Osteoblast (primary cell): ENCODE measurements around the gene SETD5. TPM values are rescaled to one million over a fixed set of nuclear protein-coding genes. Genes with fewer than 3 reads are reported as not detected.

Source experiments
- DNase-seq: peaks from one replicate; pipeline ENCODE4 v3.0.0; 2011; ENCODE audit warnings: low spot score, mixed read lengths; ENCODE audit not compliant: insufficient read length; ENCODE audit errors: missing footprints
- H2AFZ ChIP-seq: 2 replicates; pipeline ENCODE4 v1.6.0; 2011; ENCODE audit warnings: mild to moderate bottlenecking, low read length
- H3K27ac ChIP-seq: 2 replicates; pipeline ENCODE4 v1.5.1; 2011; ENCODE audit warnings: mild to moderate bottlenecking, low read depth, low read length, moderate library complexity
- H3K27me3 ChIP-seq: 2 replicates; pipeline ENCODE4 v1.6.0; 2012; ENCODE audit warnings: mild to moderate bottlenecking, control low read depth, inconsistent platforms, low read length, moderate library complexity; ENCODE audit not compliant: insufficient read depth
- H3K36me3 ChIP-seq: 2 replicates; pipeline ENCODE4 v1.5.1; 2011; ENCODE audit warnings: mild to moderate bottlenecking, low read length, control low read depth, moderate library complexity; ENCODE audit not compliant: insufficient read depth
- H3K4me1 ChIP-seq: 2 replicates; pipeline ENCODE4 v1.5.1; 2011; ENCODE audit warnings: mild to moderate bottlenecking, low read length, control low read depth, moderate library complexity; ENCODE audit not compliant: insufficient read depth
- H3K4me2 ChIP-seq: 2 replicates; pipeline ENCODE4 v1.6.0; 2011; ENCODE audit warnings: mild to moderate bottlenecking, low read length; ENCODE audit not compliant: insufficient read depth
- H3K4me3 ChIP-seq: fragments of 200-600 bp; sonication (generic); 3 replicates; pipeline ENCODE4 v1.5.1; 2012; ENCODE audit warnings: mild to moderate bottlenecking, low read length, inconsistent platforms; ENCODE audit not compliant: insufficient read depth
- H3K79me2 ChIP-seq: 2 replicates; pipeline ENCODE4 v1.6.0; 2012; ENCODE audit warnings: mild to moderate bottlenecking, low read length, control low read depth, inconsistent platforms; ENCODE audit not compliant: insufficient read depth
- H3K9me3 ChIP-seq: 2 replicates; pipeline ENCODE4 v1.5.1; 2011; ENCODE audit warnings: low read depth, low read length, control low read depth
- H4K20me1 ChIP-seq: 2 replicates; pipeline ENCODE4 v1.6.0; 2012; ENCODE audit warnings: mild to moderate bottlenecking, low read length, control low read depth; ENCODE audit not compliant: insufficient read depth
- total RNA-seq: library from RNA; depleted of rRNA; stranded (reverse); fragments of >200 nt; gene quantifications from 2 replicates; pipeline ENCODE4 v1.2.3, GENCODE V29; 2012
- TF ChIP-seq, protein P1 (sequence below): IDR thresholded peaks from 2 replicates; pipeline ENCODE4 v1.5.1; 2011; ENCODE audit warnings: mild to moderate bottlenecking, low read depth, low read length, moderate library complexity; ENCODE audit errors: extremely low read depth

SETD5 gene
- total RNA-seq, 1 donor, result 106 TPM

DNA sequence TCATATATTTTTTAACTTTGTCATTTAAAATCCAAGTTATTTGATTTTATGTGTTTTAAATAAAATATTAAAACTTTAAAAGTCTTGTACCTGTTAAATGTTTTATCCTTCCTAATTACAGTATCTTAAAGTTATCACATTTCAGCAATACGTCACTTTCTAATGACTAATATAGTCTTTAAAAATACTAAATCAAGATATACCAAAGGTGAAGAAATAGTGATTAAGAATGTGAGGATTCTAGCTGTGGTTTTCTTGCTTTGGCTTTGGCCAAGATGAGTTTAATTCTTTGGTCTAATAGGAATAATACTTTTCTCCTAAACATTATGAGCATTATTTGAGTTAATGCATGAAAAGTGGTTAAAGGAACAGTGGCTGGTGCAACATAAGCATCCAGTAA is 13.9 kb downstream of the SETD5 start:
- TF ChIP-seq, protein P1, sequence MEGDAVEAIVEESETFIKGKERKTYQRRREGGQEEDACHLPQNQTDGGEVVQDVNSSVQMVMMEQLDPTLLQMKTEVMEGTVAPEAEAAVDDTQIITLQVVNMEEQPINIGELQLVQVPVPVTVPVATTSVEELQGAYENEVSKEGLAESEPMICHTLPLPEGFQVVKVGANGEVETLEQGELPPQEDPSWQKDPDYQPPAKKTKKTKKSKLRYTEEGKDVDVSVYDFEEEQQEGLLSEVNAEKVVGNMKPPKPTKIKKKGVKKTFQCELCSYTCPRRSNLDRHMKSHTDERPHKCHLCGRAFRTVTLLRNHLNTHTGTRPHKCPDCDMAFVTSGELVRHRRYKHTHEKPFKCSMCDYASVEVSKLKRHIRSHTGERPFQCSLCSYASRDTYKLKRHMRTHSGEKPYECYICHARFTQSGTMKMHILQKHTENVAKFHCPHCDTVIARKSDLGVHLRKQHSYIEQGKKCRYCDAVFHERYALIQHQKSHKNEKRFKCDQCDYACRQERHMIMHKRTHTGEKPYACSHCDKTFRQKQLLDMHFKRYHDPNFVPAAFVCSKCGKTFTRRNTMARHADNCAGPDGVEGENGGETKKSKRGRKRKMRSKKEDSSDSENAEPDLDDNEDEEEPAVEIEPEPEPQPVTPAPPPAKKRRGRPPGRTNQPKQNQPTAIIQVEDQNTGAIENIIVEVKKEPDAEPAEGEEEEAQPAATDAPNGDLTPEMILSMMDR, result no peak
- Histone ChIP-seq H2AFZ (no peak overlapping the region), H4K20me1 (peaks cover 87% of the 10 kb centered on the region), H3K27ac (no peak overlapping the region), H3K4me1 (peaks cover 5% of the 10 kb centered on the region), H3K4me3 (no peak overlapping the region), H3K9me3 (no peaks in the 10 kb centered on the region), H3K27me3 (no peaks in the 10 kb centered on the region), H3K36me3 (peaks cover 4% of the 10 kb centered on the region), H3K4me2 (no peak overlapping the region), H3K79me2 (peaks cover 100% of the 10 kb centered on the region)
- no peak for DNase-seq

DNA sequence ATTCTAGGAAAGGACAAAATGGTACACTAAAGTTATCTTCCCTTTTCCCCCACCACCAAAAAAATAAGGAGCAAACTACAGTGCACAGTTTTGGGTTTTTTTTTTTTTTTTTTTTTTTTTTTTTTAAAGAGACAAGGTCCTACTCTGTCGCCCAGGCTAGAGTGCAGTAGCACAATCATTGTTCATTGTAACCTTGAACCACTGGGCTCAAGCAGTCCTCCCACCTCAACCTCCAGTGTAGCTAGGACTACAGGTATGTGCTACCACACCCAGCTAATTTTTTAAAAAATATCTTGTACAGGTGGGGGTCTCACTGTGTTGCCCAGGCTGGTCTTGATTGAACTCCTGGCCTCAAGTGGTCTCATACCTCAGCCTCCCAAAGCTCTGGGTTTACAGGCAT is 14.9 kb downstream of the SETD5 start:
- Histone ChIP-seq H3K4me3 (no peak overlapping the region), H2AFZ (no peak overlapping the region), H3K4me1 (peaks cover 6% of the 10 kb centered on the region), H3K36me3 (peaks cover 4% of the 10 kb centered on the region), H3K27me3 (no peaks in the 10 kb centered on the region), H3K4me2 (no peak overlapping the region), H3K79me2 (peaks cover 100% of the 10 kb centered on the region), H4K20me1 (peaks cover 86% of the 10 kb centered on the region), H3K27ac (no peak overlapping the region), H3K9me3 (no peaks in the 10 kb centered on the region)
- no peak for DNase-seq
- TF ChIP-seq, protein P1, result no peak

DNA sequence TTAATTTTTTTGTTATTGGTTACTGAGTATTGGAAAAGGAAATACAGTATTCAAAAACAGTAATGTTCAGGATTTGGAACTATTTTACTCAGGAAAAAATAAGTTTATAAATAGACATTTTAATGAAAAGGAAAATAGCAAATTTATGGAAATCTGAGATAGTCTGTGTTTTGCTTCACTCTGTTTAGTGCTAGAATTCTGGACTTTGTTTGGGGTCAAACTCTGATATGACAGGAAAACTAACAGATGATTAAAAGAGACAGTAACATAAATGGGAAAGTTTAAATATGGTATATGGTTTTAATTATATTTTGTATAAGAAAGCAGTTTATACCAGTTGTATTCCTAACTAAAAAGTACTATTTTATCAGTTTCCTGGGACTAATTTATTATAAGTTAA is 17.4 kb downstream of the SETD5 start:
- Histone ChIP-seq H3K4me2 (no peak overlapping the region), H4K20me1 (peaks cover 70% of the 10 kb centered on the region), H3K36me3 (peaks cover 4% of the 10 kb centered on the region), H3K9me3 (no peaks in the 10 kb centered on the region), H3K79me2 (peaks cover 99% of the 10 kb centered on the region), H2AFZ (no peak overlapping the region), H3K4me3 (no peak overlapping the region), H3K4me1 (peaks cover 4% of the 10 kb centered on the region), H3K27me3 (no peaks in the 10 kb centered on the region), H3K27ac (peak overlapping the region; percentile 24)
- no peak for DNase-seq
- TF ChIP-seq, protein P1, result no peak

DNA sequence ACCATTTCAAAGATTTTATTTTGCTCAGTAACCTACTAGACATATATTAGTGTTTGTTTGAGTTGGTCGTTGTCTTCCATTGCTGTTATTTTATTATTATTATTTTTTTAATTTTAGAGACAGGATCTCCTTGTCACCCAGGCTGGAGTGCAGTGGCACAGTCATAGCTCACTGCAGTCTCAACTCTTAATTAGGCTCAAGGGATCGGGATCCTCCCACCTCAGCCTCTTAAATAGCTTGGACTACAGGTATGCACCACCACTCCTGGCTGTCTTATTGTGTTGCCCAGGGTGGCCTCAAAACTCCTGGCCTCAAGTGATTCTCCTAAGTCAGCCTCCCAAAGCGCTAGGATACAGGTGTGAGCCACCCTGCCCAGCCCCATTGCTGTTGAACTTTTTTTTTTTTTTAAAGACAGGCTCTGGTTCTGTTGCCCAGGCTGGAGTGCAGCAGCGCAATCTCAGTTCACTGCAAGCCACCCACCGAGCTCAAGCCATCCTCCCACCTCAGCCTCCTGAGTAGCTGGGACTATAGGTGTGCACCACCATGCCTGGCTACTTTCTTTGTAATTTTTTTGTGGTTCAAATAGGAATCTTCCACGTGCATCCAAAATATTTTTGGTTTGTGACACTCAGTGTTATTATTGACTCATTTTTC is 18.2 kb downstream of the SETD5 start:
- Histone ChIP-seq H3K4me3 (no peak overlapping the region), H4K20me1 (peaks cover 67% of the 10 kb centered on the region), H3K27ac (peak overlapping the region; percentile 20), H3K9me3 (no peaks in the 10 kb centered on the region), H3K4me2 (no peak overlapping the region), H3K4me1 (peaks cover 4% of the 10 kb centered on the region), H3K27me3 (no peaks in the 10 kb centered on the region), H3K79me2 (peaks cover 99% of the 10 kb centered on the region), H2AFZ (no peak overlapping the region), H3K36me3 (peaks cover 4% of the 10 kb centered on the region)
- no peak for DNase-seq
- TF ChIP-seq, protein P1, result no peak
